Prostate gland (tissue), 2 donors: ENCODE measurements around the gene PTPN23.

ENCODE experiments used
- POLR2A ChIP-seq: fragments of 450-650 bp; IDR thresholded peaks from one replicate; pipeline ENCODE4 v1.6.1; 2016; ENCODE audit warnings: antibody characterized with exemption, mild to moderate bottlenecking
- TF ChIP-seq, protein P1 (sequence below), 4 experiments: fragments of 200-600 bp in 2 of 4; fragments of 450-650 bp in 2 of 4; sonication (generic) in 2 of 4; IDR thresholded peaks; 1 replicate in 3 of 4; 2 replicates in 1 of 4; pipeline ENCODE4 v1.5.1; 2016 to 2019; ENCODE audit warnings: antibody characterized with exemption in 4 of 4, mild to moderate bottlenecking in 2 of 4, moderate library complexity in 2 of 4

DNA sequence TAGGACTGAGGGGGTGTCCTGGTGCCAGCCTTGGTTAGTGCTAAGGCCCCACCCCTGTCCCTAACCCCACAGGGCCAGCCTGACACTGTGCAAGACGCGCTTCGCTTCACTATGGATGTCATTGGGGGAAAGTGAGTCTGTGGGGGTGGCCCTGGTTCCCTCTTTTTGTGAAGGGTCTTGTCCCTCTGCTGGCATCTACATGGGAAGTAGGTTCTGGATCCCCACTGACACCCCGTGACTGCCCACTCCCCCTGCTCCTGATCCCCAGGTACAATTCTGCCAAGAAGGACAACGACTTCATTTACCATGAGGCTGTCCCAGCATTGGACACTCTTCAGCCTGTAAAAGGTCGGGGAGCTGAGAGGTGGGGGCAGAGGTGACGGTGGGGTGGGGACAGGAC, 26.4 kb downstream of the PTPN23 start:
- TF ChIP-seq, protein P1, sequence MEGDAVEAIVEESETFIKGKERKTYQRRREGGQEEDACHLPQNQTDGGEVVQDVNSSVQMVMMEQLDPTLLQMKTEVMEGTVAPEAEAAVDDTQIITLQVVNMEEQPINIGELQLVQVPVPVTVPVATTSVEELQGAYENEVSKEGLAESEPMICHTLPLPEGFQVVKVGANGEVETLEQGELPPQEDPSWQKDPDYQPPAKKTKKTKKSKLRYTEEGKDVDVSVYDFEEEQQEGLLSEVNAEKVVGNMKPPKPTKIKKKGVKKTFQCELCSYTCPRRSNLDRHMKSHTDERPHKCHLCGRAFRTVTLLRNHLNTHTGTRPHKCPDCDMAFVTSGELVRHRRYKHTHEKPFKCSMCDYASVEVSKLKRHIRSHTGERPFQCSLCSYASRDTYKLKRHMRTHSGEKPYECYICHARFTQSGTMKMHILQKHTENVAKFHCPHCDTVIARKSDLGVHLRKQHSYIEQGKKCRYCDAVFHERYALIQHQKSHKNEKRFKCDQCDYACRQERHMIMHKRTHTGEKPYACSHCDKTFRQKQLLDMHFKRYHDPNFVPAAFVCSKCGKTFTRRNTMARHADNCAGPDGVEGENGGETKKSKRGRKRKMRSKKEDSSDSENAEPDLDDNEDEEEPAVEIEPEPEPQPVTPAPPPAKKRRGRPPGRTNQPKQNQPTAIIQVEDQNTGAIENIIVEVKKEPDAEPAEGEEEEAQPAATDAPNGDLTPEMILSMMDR (IDR thresholded peaks at IDR 0.05): no peak
- no peak for TF ChIP-seq POLR2A
